Measurements from ENCODE around the gene FAF1. TPM values are rescaled to one million over a fixed set of nuclear protein-coding genes. Genes with fewer than 3 reads are reported as not detected.

Gene FAF1
- total RNA-seq, 1 experiment from 2014 or later: 73.2 TPM

DNA sequence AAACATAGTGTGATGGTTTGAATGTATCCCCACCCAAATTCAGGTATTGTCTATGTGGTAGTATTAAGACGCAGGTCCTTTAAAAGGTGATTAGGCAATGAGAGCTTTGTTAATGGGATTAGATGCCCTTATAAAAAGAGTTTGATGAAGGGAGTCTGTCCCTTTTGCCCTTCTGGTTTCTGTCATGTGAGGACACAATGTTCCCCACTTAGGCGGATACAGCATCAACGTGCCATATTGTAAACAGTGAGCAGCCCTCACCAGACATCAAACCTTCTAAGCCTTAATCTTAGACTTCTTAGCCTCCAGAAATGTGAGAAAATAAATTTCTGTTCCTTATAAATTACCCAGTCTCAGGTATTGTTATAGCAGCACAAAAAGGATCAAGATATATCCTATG lies 172.8 kb downstream of the FAF1 start:
- Histone ChIP-seq H2AFZ (ENCODE audit: low read depth, low read length, poor library complexity, severe bottlenecking) (no peak overlapping the region), H3K9ac (ENCODE audit: low read length) (no peak overlapping the region), H3K79me2 (ENCODE audit: insufficient read depth, low read length) (peaks cover 23% of the 10 kb centered on the region), H4K20me1 (ENCODE audit: insufficient read depth) (0 out of 2 replicates have a peak, but pooled peaks cover 3% of the 10 kb centered on the region), H3K27me3 (ENCODE audit: insufficient read depth, low read length) (no peaks in the 10 kb centered on the region), H3K4me3 (replicated peaks in 1 of 2; ENCODE audit: low read depth in 1 of 2, low read length in 2 of 2) (no peak overlapping the region), H3K4me1 (ENCODE audit: control insufficient read depth in 1 of 2, insufficient read depth in 2 of 2, low read length in 2 of 2) (no peaks in the 10 kb centered on the region), H3K27ac (ENCODE audit: low read depth, low read length) (no peak overlapping the region), H3K36me3 (ENCODE audit: control insufficient read depth in 1 of 2, insufficient read depth in 2 of 2, low read length in 2 of 2) (0 out of 4 replicates have a peak, but pooled peaks cover 0 to 10% of the 10 kb centered on the region in 2 experiments), H3K9me2 (ENCODE audit: insufficient read depth) (no peaks in the 10 kb centered on the region), H3K4me2 (ENCODE audit: low read length) (no peak overlapping the region), H3K9me3 (ENCODE audit: control insufficient read depth in 1 of 2, insufficient read depth in 1 of 2, low read depth in 1 of 2, low read length in 2 of 2) (no peaks in the 10 kb centered on the region)
- TF ChIP-seq, protein P1, sequence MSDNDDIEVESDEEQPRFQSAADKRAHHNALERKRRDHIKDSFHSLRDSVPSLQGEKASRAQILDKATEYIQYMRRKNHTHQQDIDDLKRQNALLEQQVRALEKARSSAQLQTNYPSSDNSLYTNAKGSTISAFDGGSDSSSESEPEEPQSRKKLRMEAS (IDR thresholded peaks at IDR 0.05): no peak
- no peak for TF ChIP-seq EGR1 (IDR thresholded peaks at IDR 0.05; ENCODE audit: low read depth)
- TF ChIP-seq POLR2AphosphoS5 (IDR thresholded peaks at IDR 0.05; ENCODE audit: low read depth, low read length): no peak
- no peak for TF ChIP-seq SP1 (IDR thresholded peaks at IDR 0.05; ENCODE audit: low read depth)
- no peak for TF ChIP-seq POLR2A (IDR thresholded peaks at IDR 0.05; ENCODE audit: borderline replicate concordance, extremely low read depth, insufficient read depth, insufficient read length)
- no peak for TF ChIP-seq SIN3A (IDR thresholded peaks at IDR 0.05; ENCODE audit: low read depth)
- no peak for TF ChIP-seq YY1 (IDR thresholded peaks at IDR 0.05; ENCODE audit: extremely low read depth, insufficient replicate concordance, low read depth, low read length)
- no peak for TF ChIP-seq CBX3 (IDR thresholded peaks at IDR 0.05; ENCODE audit: low read depth)
- no peak for TF ChIP-seq CEBPB (IDR thresholded peaks at IDR 0.05; ENCODE audit: low read depth)
- no peak for TF ChIP-seq EZH2phosphoT487 (IDR thresholded peaks at IDR 0.05; ENCODE audit: borderline replicate concordance)
- no peak for TF ChIP-seq ZNF274 (IDR thresholded peaks at IDR 0.05; ENCODE audit: low read depth, low read length)
- TF ChIP-seq, protein P2, sequence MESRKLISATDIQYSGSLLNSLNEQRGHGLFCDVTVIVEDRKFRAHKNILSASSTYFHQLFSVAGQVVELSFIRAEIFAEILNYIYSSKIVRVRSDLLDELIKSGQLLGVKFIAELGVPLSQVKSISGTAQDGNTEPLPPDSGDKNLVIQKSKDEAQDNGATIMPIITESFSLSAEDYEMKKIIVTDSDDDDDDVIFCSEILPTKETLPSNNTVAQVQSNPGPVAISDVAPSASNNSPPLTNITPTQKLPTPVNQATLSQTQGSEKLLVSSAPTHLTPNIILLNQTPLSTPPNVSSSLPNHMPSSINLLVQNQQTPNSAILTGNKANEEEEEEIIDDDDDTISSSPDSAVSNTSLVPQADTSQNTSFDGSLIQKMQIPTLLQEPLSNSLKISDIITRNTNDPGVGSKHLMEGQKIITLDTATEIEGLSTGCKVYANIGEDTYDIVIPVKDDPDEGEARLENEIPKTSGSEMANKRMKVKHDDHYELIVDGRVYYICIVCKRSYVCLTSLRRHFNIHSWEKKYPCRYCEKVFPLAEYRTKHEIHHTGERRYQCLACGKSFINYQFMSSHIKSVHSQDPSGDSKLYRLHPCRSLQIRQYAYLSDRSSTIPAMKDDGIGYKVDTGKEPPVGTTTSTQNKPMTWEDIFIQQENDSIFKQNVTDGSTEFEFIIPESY (IDR thresholded peaks at IDR 0.05; ENCODE audit: extremely low read depth, insufficient replicate concordance, low read length): no peak
- no peak for TF ChIP-seq JUND (IDR thresholded peaks at IDR 0.05)
- TF ChIP-seq, protein P3, sequence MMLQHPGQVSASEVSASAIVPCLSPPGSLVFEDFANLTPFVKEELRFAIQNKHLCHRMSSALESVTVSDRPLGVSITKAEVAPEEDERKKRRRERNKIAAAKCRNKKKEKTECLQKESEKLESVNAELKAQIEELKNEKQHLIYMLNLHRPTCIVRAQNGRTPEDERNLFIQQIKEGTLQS (IDR thresholded peaks at IDR 0.05): no peak
- no peak for TF ChIP-seq FOSL1 (IDR thresholded peaks at IDR 0.05; ENCODE audit: low read depth)
- TF ChIP-seq, protein P4, sequence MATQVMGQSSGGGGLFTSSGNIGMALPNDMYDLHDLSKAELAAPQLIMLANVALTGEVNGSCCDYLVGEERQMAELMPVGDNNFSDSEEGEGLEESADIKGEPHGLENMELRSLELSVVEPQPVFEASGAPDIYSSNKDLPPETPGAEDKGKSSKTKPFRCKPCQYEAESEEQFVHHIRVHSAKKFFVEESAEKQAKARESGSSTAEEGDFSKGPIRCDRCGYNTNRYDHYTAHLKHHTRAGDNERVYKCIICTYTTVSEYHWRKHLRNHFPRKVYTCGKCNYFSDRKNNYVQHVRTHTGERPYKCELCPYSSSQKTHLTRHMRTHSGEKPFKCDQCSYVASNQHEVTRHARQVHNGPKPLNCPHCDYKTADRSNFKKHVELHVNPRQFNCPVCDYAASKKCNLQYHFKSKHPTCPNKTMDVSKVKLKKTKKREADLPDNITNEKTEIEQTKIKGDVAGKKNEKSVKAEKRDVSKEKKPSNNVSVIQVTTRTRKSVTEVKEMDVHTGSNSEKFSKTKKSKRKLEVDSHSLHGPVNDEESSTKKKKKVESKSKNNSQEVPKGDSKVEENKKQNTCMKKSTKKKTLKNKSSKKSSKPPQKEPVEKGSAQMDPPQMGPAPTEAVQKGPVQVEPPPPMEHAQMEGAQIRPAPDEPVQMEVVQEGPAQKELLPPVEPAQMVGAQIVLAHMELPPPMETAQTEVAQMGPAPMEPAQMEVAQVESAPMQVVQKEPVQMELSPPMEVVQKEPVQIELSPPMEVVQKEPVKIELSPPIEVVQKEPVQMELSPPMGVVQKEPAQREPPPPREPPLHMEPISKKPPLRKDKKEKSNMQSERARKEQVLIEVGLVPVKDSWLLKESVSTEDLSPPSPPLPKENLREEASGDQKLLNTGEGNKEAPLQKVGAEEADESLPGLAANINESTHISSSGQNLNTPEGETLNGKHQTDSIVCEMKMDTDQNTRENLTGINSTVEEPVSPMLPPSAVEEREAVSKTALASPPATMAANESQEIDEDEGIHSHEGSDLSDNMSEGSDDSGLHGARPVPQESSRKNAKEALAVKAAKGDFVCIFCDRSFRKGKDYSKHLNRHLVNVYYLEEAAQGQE (IDR thresholded peaks at IDR 0.05; ENCODE audit: low read depth): no peak
- ChIA-PET CTCF (interaction anchor here (1.4 kb wide), 1 partner anchor 13 kb away, joined by 3 read pairs; no protein-coding TSS in a partner anchor), POLR2A (no interaction called here), RAD21 (ENCODE audit: low non-redundant PET in 1 of 2, low total read pairs in 2 of 2, uncharacterized antibody in 2 of 2, unreplicated experiment in 2 of 2) (no interaction called here)
- TSS peak; percentile 7 for BruUV-seq (replicated peaks)
- intact Hi-C loops (cut with micrococcal nuclease): no loop called here
- DNase-seq (ENCODE audit: low read depth, low spot score) (no peak), ATAC-seq (no peak)
